ENCODE measurements around the gene DNAH11.

- TF ChIP-seq EZH2 (IDR thresholded peaks at IDR 0.05; ENCODE audit: borderline replicate concordance, low read depth, low read length, poor library complexity, severe bottlenecking) (no peak), CTCF (conservative IDR thresholded peaks at IDR 0.05; ENCODE audit: low read depth, low read length) (no peak)
These were observed 370.3 kb downstream of the DNAH11 start for GRCh38 chr7:21912931-21913780.
